ENCODE results near the gene ZNF383. TPM values are rescaled to one million over a fixed set of nuclear protein-coding genes. Genes with fewer than 3 reads are reported as not detected.
A peak's percentile ranks its signal among the peaks of the same experiment; 100 is the strongest.

ZNF383 gene
- total and polyA plus RNA-seq, 9 of the 15 experiments (the other 6 are each of a cell fraction or from before 2014, with no cell fraction given): 2.0 to 8.2 (median 5.3) TPM

- TF ChIP-seq MTA3 (IDR thresholded peaks at IDR 0.05; ENCODE audit: borderline replicate concordance) (peak; percentile 83), PCBP2 (IDR thresholded peaks at IDR 0.05; ENCODE audit: low read depth, low read length, poor library complexity, severe bottlenecking) (no peak), PHF21A (IDR thresholded peaks at IDR 0.05; ENCODE audit: borderline replicate concordance, low read depth) (peak; percentile 25; the same call in 1 of the 2 replicates), TFAM (CRISPR knock-in tag; conservative IDR thresholded peaks at IDR 0.05) (no peak), NELFE (IDR thresholded peaks at IDR 0.05; ENCODE audit: insufficient read depth, insufficient read length) (no peak), GABPB2 (CRISPR knock-in tag; conservative IDR thresholded peaks at IDR 0.05) (no peak), GATAD2A (IDR thresholded peaks at IDR 0.05) (no peak), GMEB1 (CRISPR knock-in tag; IDR thresholded peaks at IDR 0.05) (no peak), THRA (IDR thresholded peaks at IDR 0.05) (no peak), KAT2B (IDR thresholded peaks at IDR 0.05; ENCODE audit: low read depth, low read length) (no peak), MTA1 (IDR thresholded peaks at IDR 0.05; ENCODE audit: borderline replicate concordance) (no peak), DDX20 (tag; IDR thresholded peaks at IDR 0.05; ENCODE audit: low read depth) (no peak), XRCC4 (IDR thresholded peaks at IDR 0.05; ENCODE audit: extremely low read depth, insufficient read depth, insufficient read length) (no peak), SMC3 (conservative IDR thresholded peaks at IDR 0.05; ENCODE audit: insufficient read depth, low read depth, low read length) (no peak), MITF (IDR thresholded peaks at IDR 0.05) (no peak), ZFP1 (CRISPR knock-in tag; IDR thresholded peaks at IDR 0.05) (no peak), ATF1 (CRISPR knock-in tag; IDR thresholded peaks at IDR 0.05) (no peak), ATF1 (tag; IDR thresholded peaks at IDR 0.05) (peak; percentile 87), ZBTB26 (CRISPR knock-in tag; IDR thresholded peaks at IDR 0.05) (no peak), LCOR (CRISPR knock-in tag; IDR thresholded peaks at IDR 0.05) (peak; percentile 85; the same call in 1 of the 2 replicates), GATA2 (CRISPR knock-in tag; IDR thresholded peaks at IDR 0.05) (no peak), BDP1 (IDR thresholded peaks at IDR 0.05; ENCODE audit: insufficient read depth, insufficient read length) (no peak), ZNF224 (CRISPR knock-in tag; IDR thresholded peaks at IDR 0.05) (no peak), RFX7 (CRISPR knock-in tag; IDR thresholded peaks at IDR 0.05) (no peak)
Observed at GRCh38 chr19:37217775-37218591, at the start of gene ZNF383 (continued).
